Fibroblast of upper back skin (primary cell): ENCODE results near the gene CTTNBP2.
A peak's percentile ranks its signal among the peaks of the same experiment; 100 is the strongest.

ENCODE experiments used
- DNase-seq: peaks from one replicate; pipeline ENCODE4 v3.0.0-alpha.2; 2013

CTTNBP2 gene

GRCh38 chr7:117871778-117872538 lies 1.3 kb downstream of the CTTNBP2 start:
- no peak for DNase-seq

- no peak for DNase-seq
These were observed 1.9 kb downstream of the CTTNBP2 start for GRCh38 chr7:117871401-117871777.

- no peak for DNase-seq
These were observed 2.7 kb downstream of the CTTNBP2 start for GRCh38 chr7:117870448-117871130.

GRCh38 chr7:117869374-117869773 lies 3.9 kb downstream of the CTTNBP2 start:
- DNase-seq = no peak

GRCh38 chr7:117863618-117864017 lies 9.6 kb downstream of the CTTNBP2 start:
- DNase-seq = no peak

- DNase-seq = no peak
These were observed 10.9 kb downstream of the CTTNBP2 start for GRCh38 chr7:117862378-117862777.

GRCh38 chr7:117859246-117859812 lies 13.9 kb downstream of the CTTNBP2 start:
- no peak for DNase-seq

- no peak for DNase-seq
These were observed 14.5 kb downstream of the CTTNBP2 start for GRCh38 chr7:117858712-117859111.

GRCh38 chr7:117857718-117858117 lies 15.5 kb downstream of the CTTNBP2 start:
- no peak for DNase-seq

GRCh38 chr7:117856196-117856595 lies 17.0 kb downstream of the CTTNBP2 start:
- DNase-seq = no peak

- no peak for DNase-seq
These were observed 19.1 kb downstream of the CTTNBP2 start for GRCh38 chr7:117854186-117854585.

GRCh38 chr7:117848941-117849340 lies 24.3 kb downstream of the CTTNBP2 start:
- DNase-seq = no peak

- no peak for DNase-seq
These were observed 28.6 kb downstream of the CTTNBP2 start for GRCh38 chr7:117844678-117845077.

- no peak for DNase-seq
These were observed 31.6 kb downstream of the CTTNBP2 start for GRCh38 chr7:117841611-117842010.

GRCh38 chr7:117841011-117841410 lies 32.2 kb downstream of the CTTNBP2 start:
- no peak for DNase-seq

GRCh38 chr7:117839507-117839906 lies 33.7 kb downstream of the CTTNBP2 start:
- no peak for DNase-seq

GRCh38 chr7:117837841-117838240 lies 35.4 kb downstream of the CTTNBP2 start:
- DNase-seq = no peak

- no peak for DNase-seq
These were observed 38.1 kb downstream of the CTTNBP2 start for GRCh38 chr7:117835016-117835664.

GRCh38 chr7:117830422-117830954 lies 42.8 kb downstream of the CTTNBP2 start:
- no peak for DNase-seq

GRCh38 chr7:117829450-117830117 lies 43.7 kb downstream of the CTTNBP2 start:
- no peak for DNase-seq

- DNase-seq = peak; percentile 86
These were observed 44.4 kb downstream of the CTTNBP2 start for GRCh38 chr7:117828825-117829224.

- DNase-seq = peak; percentile 85
These were observed 45.4 kb downstream of the CTTNBP2 start for GRCh38 chr7:117827862-117828261.

GRCh38 chr7:117825132-117825531 lies 48.1 kb downstream of the CTTNBP2 start:
- peak; percentile 49 for DNase-seq
